Measurements from ENCODE around the gene USHBP1.

The USHBP1 gene

DNA sequence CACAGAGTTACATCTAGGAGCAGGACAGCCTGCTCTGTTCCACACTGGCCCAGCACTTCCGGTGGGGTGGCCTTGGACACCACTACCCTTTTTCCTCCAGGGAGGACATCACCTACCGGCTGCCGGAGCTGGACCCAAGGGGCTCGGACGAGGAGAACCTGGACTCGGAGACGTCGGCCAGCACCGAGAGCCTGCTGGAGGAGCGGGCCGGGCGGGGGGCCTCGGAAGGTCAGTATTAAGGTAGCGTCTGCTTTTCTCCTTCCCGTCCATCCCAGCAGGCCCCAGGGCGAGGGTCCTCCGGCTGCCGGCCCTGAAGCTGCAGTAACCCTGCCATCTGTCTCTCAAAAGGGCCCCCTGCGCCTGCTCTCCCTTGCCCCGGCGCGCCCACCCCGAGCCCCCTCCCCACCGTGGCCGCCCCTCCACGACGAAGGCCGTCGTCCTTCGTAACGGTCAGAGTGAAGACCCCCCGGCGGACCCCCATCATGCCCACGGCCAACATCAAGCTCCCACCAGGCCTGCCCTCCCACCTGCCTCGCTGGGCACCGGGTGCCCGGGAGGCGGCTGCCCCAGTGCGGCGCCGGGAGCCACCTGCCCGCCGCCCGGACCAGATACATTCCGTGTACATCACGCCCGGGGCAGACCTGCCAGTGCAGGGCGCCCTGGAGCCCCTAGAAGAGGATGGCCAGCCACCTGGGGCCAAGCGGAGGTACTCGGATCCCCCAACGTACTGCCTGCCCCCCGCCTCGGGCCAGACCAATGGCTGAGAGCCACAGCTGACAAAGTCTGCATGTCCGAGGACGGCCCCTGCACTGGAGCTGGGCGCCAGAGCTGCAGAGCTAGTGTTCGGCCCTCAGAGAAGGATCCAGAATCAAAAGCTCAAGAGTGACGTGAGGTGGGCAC is 52.7 kb downstream of the USHBP1 start:
- DNase-seq (ENCODE audit: low spot score) = no peak

- no peak for DNase-seq (ENCODE audit: low spot score)
Measured at GRCh38 chr19:17210296-17210695, 54.2 kb downstream of the USHBP1 start.

DNA sequence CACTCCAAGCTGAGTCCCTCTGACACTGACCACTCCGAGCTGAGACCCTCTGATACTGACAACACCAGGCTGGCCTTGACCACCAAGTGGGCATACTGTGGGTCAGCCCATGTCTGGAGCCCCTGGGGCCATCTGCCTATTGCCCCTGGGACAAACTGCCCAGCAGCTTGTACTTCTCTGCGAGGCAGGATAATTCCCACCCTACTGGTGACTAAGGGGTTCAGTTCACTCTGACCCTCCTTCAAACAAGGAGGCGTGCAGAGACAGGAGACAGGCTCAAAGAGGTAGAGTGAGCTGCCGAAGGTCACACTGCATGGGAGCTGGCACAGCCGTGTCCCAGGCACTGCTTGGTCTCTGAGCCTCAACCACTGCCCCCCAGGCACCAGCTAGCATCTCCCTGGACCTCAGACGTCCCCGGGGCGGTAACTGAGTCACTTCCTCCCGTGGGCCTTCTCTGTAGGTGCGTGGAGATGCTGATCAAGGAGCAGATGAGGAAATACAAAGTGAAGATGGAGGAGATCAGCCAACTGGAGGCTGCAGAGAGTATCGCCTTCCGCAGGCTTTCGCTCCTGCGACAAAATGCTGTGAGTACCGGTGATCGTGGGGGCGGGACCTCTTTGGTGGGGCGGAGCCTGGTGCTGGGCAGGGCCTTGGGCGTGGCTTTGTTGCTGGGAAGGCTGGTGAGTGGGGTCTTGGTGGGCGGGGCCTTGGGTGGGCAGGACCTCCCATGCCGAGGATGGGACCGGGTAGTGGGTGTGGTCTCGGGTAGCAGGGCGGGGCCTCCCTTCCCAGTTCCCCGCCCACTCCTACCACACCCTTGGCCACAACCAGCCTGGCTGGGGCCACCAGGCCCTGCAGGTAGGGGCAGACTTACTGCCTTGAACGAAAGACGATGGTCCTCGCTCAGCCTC is 55.2 kb downstream of the USHBP1 start:
- peak; percentile 66 for DNase-seq (ENCODE audit: low spot score)

DNA sequence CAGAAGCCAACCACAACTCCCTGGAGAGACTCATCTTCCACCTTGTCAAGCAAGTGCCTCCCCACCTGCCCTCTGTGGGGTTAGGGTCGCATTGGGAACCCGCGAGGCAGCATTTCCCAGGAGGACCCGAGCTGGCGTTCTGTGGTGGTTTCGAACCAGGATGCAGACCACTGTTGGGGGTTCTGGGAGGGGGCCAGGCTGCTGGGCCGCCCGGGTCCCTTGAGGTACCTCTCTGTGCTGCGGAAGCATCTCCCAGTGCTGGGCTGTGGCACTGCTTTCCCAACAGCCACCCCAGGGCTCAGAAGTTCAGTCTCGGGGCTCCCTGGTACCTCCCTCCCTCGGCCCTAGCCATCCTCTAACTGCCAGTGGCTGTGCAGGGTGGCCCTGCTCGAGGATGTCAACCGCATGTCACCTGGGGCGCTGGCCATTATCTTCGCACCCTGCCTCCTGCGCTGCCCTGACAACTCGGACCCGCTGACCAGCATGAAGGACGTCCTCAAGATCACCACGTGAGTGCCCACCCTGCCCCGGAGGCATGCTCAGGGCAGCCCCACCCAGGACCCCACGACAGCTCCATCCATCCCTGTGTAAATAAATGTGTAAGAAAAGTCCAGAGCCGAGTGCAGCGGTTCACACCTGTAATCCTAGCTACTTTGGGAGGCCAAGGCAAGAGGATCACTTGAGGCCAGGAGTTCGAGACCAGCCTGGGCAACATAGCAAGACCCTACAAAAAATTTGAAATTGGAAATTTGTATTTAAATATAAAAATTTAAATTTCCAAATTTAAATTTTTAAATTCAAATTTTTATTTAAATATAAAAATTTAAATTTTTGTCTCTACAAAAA is 57.6 kb downstream of the USHBP1 start:
- no peak for DNase-seq (ENCODE audit: low spot score)

DNA sequence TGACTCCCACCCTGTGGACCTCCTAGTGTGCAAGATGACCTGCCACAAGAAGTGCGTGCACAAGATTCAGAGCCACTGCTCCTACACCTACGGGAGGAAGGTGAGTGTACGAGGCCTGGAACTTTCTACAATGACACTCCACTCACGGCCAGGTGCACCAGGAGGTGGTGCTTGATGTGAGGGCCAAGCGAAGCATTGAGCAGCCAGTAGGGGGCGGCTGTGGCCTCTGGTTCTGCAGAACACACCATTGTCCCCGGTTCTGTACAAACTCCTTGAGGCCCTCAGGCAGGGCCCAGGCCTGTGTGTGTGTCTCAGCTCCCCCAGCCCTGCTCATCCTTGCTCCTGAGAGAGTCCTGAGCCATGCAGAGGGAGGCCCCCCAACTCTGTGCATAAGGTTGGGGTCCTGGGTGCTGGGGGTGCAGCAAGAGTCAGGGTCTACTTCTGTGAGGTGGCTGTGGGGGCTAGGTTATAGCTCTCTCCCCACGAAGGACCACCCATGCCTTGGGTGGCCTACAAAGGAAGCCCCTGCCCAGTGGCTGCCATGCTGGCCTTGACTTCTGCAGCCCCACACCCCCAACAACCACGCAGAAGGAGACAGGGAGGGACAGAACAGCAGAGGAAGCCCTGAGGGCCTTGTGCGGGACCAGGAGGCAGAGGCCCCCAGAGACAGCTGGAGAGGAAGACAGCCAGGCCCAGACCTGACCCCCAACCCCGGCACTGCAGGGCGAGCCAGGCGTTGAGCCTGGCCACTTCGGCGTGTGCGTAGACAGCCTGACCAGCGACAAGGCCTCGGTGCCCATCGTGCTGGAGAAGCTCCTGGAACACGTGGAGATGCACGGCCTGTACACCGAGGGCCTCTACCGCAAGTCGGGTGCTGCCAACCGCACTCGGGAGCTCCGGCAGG is 59.1 kb downstream of the USHBP1 start:
- peak; percentile 66 for DNase-seq (ENCODE audit: low spot score)

DNA sequence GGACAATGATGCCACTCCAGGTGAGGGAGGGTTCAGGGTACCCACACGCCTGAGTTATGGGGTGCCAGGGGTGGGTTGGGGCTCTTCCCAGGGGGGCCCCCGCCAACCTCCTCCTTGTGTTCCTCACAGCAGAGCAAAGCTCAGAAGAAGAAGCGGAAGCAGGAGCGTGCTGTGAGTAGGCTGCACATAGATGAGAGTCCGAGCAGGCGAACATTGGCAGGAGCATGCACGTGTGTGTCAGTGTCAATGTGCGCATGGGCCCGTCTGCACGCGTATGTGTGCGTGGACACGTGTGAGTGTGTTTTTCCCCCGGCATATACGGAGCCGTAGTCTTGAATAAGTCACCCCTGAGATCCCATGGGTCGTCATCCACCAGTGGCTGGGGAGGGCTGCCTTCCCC is 61.8 kb downstream of the USHBP1 start:
- no peak for DNase-seq (ENCODE audit: low spot score)

DNA sequence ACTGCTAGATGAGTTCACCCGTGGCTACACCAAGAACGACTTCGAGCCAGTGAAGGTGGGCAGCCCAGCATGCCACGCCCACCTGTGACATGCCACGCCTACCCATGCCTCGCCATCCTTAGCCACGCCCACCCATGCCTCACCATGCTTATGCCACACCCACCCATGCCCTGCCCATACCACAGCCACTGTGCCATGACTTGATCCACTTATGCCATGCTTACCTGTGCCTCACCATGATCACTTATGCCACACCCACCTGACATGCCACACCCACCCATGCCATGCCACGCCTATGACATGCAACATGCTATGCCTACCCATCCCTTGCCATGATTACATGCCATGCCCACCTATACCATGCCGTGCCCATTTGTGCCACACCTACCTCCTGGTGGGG is 62.3 kb downstream of the USHBP1 start:
- no peak for DNase-seq (ENCODE audit: low spot score)

- no peak for DNase-seq (ENCODE audit: low spot score)
Measured at GRCh38 chr19:17200408-17201079, 64.0 kb downstream of the USHBP1 start.
